Stomach (tissue), 9 donors: ENCODE data around the gene CORO1C. TPM values are rescaled to one million over a fixed set of nuclear protein-coding genes. Genes with fewer than 3 reads are reported as not detected.

Experiments used
- DNase-seq, 2 donors: peaks; one replicate each; pipeline versions ENCODE4 v3.0.0 to v3.0.0-alpha.2; 2013 to 2019
- H3K27ac ChIP-seq, 5 donors: fragments of 200-600 bp in 4 of 5; sonication (generic) in 4 of 5; one replicate each; pipeline ENCODE4 v1.5.1; 2013 to 2019; ENCODE audit warnings: mild to moderate bottlenecking in 1 of 5, moderate library complexity in 1 of 5
- H3K27me3 ChIP-seq, 3 donors: fragments of 200-600 bp; sonication (generic); one replicate each; pipeline ENCODE4 v1.5.1; 2017 to 2019; ENCODE audit warnings: mixed run types in 1 of 3
- H3K36me3 ChIP-seq, 4 donors: fragments of 200-600 bp; sonication (generic); 1 replicate in 3 of 4; 2 replicates in 1 of 4; pipeline ENCODE4 v1.5.1; 2016 to 2019
- H3K4me1 ChIP-seq, 4 donors: fragments of 200-600 bp; sonication (generic); one replicate each; pipeline ENCODE4 v1.5.1; 2016 to 2019
- H3K4me3 ChIP-seq, 4 donors: fragments of 200-600 bp; sonication (generic) in 3 of 4; one replicate each; pipeline ENCODE4 v1.5.1; 2016 to 2019; ENCODE audit warnings: mild to moderate bottlenecking in 1 of 4
- H3K9me3 ChIP-seq, 4 donors: fragments of 200-600 bp; sonication (generic); one replicate each; pipeline ENCODE4 v1.5.1; 2016 to 2019
- EP300 ChIP-seq: sonication (generic); formaldehyde crosslinking; IDR thresholded peaks from one replicate; pipeline ENCODE4 v1.6.1; 2017; ENCODE audit warnings: antibody characterized with exemption
- POLR2A ChIP-seq, 4 donors: fragments of 450-650 bp; IDR thresholded peaks; one replicate each; pipeline ENCODE4 v1.6.1; 2016; ENCODE audit warnings: antibody characterized with exemption in 4 of 4, control low read depth in 2 of 4, mild to moderate bottlenecking in 1 of 4, moderate library complexity in 1 of 4
- POLR2AphosphoS5 ChIP-seq, 3 donors: sonication (generic); formaldehyde crosslinking; IDR thresholded peaks; one replicate each; pipeline ENCODE4 v1.6.1; 2016; ENCODE audit warnings: antibody characterized with exemption in 3 of 3
- WGBS, 5 donors: extraction: QIAGEN DNeasy Blood & Tissue Kit in 3 of 5; methylation state at CpG; one replicate each; pipeline versions ENCODE4 v1.1.5 to v1.1.7; 2013 to 2018; 5-methylcytosine and 5-hydroxymethylcytosine counted together
- intact Hi-C: fragments of 100-400 bp; cut with DNase I; formaldehyde crosslinking; loops from one replicate; pipeline ENCODE4 v1.15.1; 2023; ENCODE audit warnings: low total_unique reads
- polyA plus RNA-seq, 3 donors: library from polyadenylated mRNA; stranded (reverse); fragments of 200-250 nt; gene quantifications; one replicate each; pipeline ENCODE4 v1.2.3, GENCODE V29; 2013
- small RNA-seq, 4 donors: library from RNA; depleted of rRNA; stranded (forward); fragments of <200 nt; gene quantifications; one replicate each; pipeline ENCODE3, GENCODE V24; 2016
- total RNA-seq, 5 donors: library from RNA; depleted of rRNA; stranded (reverse); fragments of >200 nt; gene quantifications; one replicate each; pipeline versions ENCODE4 v1.1.0 to v1.2.3, GENCODE V29; 2014 to 2016
- TF ChIP-seq, protein P1 (sequence below), 7 experiments: fragments of 450-650 bp in 4 of 7; fragments of 200-600 bp in 3 of 7; sonication (generic) in 3 of 7; IDR thresholded peaks; one replicate each; pipeline ENCODE4 v1.5.1; 2016 to 2019; ENCODE audit warnings: antibody characterized with exemption in 7 of 7, control low read depth in 2 of 7, mild to moderate bottlenecking in 1 of 7
- donor health status: healthy with polysubstance abuse.
- donor health status: Bipolar disorder and iron deficiency.
- donor health status: healthy.

CORO1C gene
- total and polyA plus RNA-seq, 8 donors: 27.4 to 392 (median 143) TPM

- Histone ChIP-seq H3K4me3 (peak within 1 kb of the TSS; percentile 28 to 36 (median 32)), H3K36me3 (no peaks in the 10 kb centered on the region), H3K27ac (peak within 1 kb of the TSS; percentile 31 to 65 (median 53)), H3K27me3 (peaks cover 0 to 5% (median 0%) of the 10 kb centered on the region in 3 donors), H3K9me3 (no peaks in the 10 kb centered on the region), H3K4me1 (no peaks in the 10 kb centered on the region)
- TF ChIP-seq POLR2AphosphoS5 (IDR thresholded peaks at IDR 0.05): no peak
- TF ChIP-seq POLR2A (IDR thresholded peaks at IDR 0.05): no peak
- TF ChIP-seq EP300: no peak
- TF ChIP-seq, protein P1, sequence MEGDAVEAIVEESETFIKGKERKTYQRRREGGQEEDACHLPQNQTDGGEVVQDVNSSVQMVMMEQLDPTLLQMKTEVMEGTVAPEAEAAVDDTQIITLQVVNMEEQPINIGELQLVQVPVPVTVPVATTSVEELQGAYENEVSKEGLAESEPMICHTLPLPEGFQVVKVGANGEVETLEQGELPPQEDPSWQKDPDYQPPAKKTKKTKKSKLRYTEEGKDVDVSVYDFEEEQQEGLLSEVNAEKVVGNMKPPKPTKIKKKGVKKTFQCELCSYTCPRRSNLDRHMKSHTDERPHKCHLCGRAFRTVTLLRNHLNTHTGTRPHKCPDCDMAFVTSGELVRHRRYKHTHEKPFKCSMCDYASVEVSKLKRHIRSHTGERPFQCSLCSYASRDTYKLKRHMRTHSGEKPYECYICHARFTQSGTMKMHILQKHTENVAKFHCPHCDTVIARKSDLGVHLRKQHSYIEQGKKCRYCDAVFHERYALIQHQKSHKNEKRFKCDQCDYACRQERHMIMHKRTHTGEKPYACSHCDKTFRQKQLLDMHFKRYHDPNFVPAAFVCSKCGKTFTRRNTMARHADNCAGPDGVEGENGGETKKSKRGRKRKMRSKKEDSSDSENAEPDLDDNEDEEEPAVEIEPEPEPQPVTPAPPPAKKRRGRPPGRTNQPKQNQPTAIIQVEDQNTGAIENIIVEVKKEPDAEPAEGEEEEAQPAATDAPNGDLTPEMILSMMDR (IDR thresholded peaks at IDR 0.05): no peak
- peak in 1 of 2 donors; percentile 80 for DNase-seq
- 37 to 47% (median 46%) methylated on average over 12 to 27 of the region's 27 CpGs for WGBS, 5 donors
- intact Hi-C loops: no loop called here
Measured at GRCh38 chr12:108597559-108598471, 133.5 kb downstream of the CORO1C start, which contains the start of gene TMEM119. Gene TMEM119, minus strand, starts transcription at chr12:108598084. Its CDS starts 5,701 bp downstream, at chr12:108592383.

DNA sequence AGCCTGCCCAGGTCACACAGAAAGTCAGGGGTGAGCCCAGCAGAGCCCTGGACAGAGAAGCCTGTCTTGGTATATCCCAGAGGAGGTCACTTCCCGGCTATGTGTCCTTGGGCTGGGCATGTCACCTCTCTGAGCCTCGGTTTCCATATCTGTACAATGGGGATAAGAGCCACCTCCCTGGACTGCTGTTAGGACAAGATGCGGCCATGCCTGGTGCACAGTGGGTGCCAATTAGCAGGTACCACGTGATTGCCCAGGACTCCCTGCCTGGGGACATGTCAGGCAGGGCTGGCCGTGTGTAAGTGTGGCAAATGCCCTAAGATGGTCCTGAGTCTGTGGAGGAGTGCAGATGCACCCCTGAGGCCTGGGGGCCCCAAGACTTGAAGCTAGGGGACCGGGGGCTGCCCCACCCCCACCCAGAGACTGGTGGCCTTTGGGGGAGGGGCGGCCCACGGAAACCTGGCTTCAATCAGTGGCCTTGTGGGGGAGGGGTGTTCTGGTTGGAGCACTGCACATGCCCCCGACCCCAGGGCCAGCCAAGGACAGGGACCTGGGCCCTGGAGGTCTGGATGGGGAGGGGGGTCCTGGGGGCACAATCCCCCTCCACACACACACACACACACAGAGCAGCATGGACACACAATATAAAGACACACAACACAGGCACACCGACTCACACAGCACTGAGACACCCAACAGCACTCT is 134.3 kb downstream of the CORO1C start:
- 49 to 62% (median 55%) methylated on average over 3 to 10 of the region's 10 CpGs for WGBS, 5 donors
- peak overlapping the region; percentile 28 to 36 (median 32) for H3K4me3 ChIP-seq
- no peaks in the 10 kb centered on the region for H3K36me3 ChIP-seq
- intact Hi-C loops: no loop called here
- H3K27ac ChIP-seq: peak overlapping the region in 3 of 5 donors; percentile 53 to 65 (median 54)
- peaks cover 0 to 5% (median 0%) of the 10 kb centered on the region in 3 donors for H3K27me3 ChIP-seq
- TF ChIP-seq EP300 (no peak), POLR2A (IDR thresholded peaks at IDR 0.05) (no peak), POLR2AphosphoS5 (IDR thresholded peaks at IDR 0.05) (no peak)
- TF ChIP-seq, protein P1 (IDR thresholded peaks at IDR 0.05): no peak
- no peaks in the 10 kb centered on the region for H3K4me1 ChIP-seq
- no peaks in the 10 kb centered on the region for H3K9me3 ChIP-seq
- DNase-seq: no peak

GRCh38 chr12:108595711-108596647 is 135.3 kb downstream of the CORO1C start:
- H3K27ac ChIP-seq: peak overlapping the region in 4 of 5 donors; percentile 4 to 65 (median 22)
- H3K4me3 ChIP-seq: peak overlapping the region; percentile 6 to 34 (median 18)
- H3K9me3 ChIP-seq: no peaks in the 10 kb centered on the region
- no peaks in the 10 kb centered on the region for H3K36me3 ChIP-seq
- WGBS, 5 donors: 71 to 75% (median 73%) methylated on average over 16 to 17 of the region's 17 CpGs
- H3K4me1 ChIP-seq: no peaks in the 10 kb centered on the region
- DNase-seq: no peak
- H3K27me3 ChIP-seq: peaks cover 0 to 5% (median 0%) of the 10 kb centered on the region in 3 donors
- TF ChIP-seq, protein P1 (IDR thresholded peaks at IDR 0.05): no peak
- TF ChIP-seq POLR2A (IDR thresholded peaks at IDR 0.05) (no peak), POLR2AphosphoS5 (IDR thresholded peaks at IDR 0.05) (no peak), EP300 (no peak)
- intact Hi-C loops: no loop called here

Small RNAs within 50 kb of the gene (small RNA-seq; reads per million reads assigned to genes)
- gene AC087893.2 (0 reads per million in 4 donors), gene RF00019 (0 reads per million in 4 donors), gene RF00561 (0 to 0.10 (median 0) reads per million in 4 donors), gene RNU7-169P (0 reads per million in 4 donors)

Other genes starting within 250 kb of the CORO1C start
- gene FICD, start 216.2 kb downstream of the CORO1C start, total RNA-seq: 10 to 100 TPM in 3 of 5 donors, 1 to 10 TPM in 2; 2.3 to 26.3 (median 14.2) TPM
- 1 to 10 TPM; 1.2 to 3.7 (median 1.4) TPM for gene FICD, start 216.2 kb downstream of the CORO1C start, polyA plus RNA-seq
- 100 to 1,000 TPM in 1 of 5 donors, 10 to 100 TPM in 4; 47.2 to 106 (median 56.2) TPM for gene SART3, start 170.3 kb downstream of the CORO1C start, total RNA-seq
- gene SART3, start 170.3 kb downstream of the CORO1C start, polyA plus RNA-seq: 10 to 100 TPM; 11.7 to 12.4 (median 12.0) TPM
- gene ISCU, start 168.9 kb downstream of the CORO1C start, total RNA-seq: 100 to 1,000 TPM in 3 of 5 donors, 10 to 100 TPM in 2; 83.3 to 251 (median 154) TPM
- 100 to 1,000 TPM; 140 to 256 (median 177) TPM for gene ISCU, start 168.9 kb downstream of the CORO1C start, polyA plus RNA-seq
- 10 to 100 TPM in 2 of 5 donors, under 1 TPM in 2, not detected in 1; 0.45 to 16.2 (median 6.0) TPM for gene TMEM119, start 133.4 kb downstream of the CORO1C start, total RNA-seq
- 10 to 100 TPM in 2 of 3 donors, 1 to 10 TPM in 1; 1.3 to 17.1 (median 14.8) TPM for gene TMEM119, start 133.4 kb downstream of the CORO1C start, polyA plus RNA-seq
- 1 to 10 TPM; 1.2 to 6.1 (median 2.4) TPM for gene SELPLG, start 97.6 kb downstream of the CORO1C start, total RNA-seq
- 1 to 10 TPM; 1.7 to 4.1 (median 3.5) TPM for gene SELPLG, start 97.6 kb downstream of the CORO1C start, polyA plus RNA-seq
- 100 to 1,000 TPM in 1 of 5 donors, 10 to 100 TPM in 4; 10.1 to 172 (median 22.9) TPM for gene SSH1, start 126.1 kb upstream of the CORO1C start, total RNA-seq
- gene SSH1, start 126.1 kb upstream of the CORO1C start, polyA plus RNA-seq: 1 to 10 TPM; 2.3 to 6.0 (median 3.2) TPM
- gene DAO, start 148.6 kb upstream of the CORO1C start, total RNA-seq: not detected
- not detected for gene DAO, start 148.6 kb upstream of the CORO1C start, polyA plus RNA-seq